C4-2B (cell line): ENCODE data around the gene ICE2.

Experiments used
- CTCF ChIP-seq: fragments of 450-650 bp; conservative IDR thresholded peaks from 2 replicates; pipeline ENCODE4 v1.5.1; 2017; ENCODE audit warnings: mild to moderate bottlenecking
- ZFX ChIP-seq: fragments of 450-650 bp; IDR thresholded peaks from 2 replicates; pipeline ENCODE4 v1.6.1; 2017

DNA sequence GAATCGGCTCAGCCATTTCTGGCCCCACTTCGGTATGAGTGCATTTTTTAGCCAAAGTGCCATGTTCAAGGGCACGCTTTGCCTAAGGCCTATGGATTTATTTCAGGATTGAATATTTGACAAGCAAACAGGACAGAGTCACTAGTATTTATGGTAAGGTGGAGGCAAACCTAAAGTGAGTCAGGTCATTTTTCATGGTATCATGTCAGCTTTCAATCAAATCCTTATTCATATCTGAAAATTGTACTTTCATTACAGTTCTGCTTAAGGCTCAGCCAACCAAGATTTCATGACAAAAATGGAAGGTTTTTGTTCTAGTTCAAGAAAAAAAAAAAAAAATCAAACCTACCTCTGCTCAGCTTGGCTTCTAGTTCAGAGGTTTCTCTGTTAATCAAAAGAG lies 30.5 kb upstream of the ICE2 start:
- TF ChIP-seq CTCF = no peak
- TF ChIP-seq ZFX = no peak
